Ovary (tissue), 9 donors: ENCODE measurements around the gene SSR4. TPM values are rescaled to one million over a fixed set of nuclear protein-coding genes. Genes with fewer than 3 reads are reported as not detected.
A peak's percentile ranks its signal among the peaks of the same experiment; 100 is the strongest.

Experiments
- DNase-seq, 5 donors: peaks; one replicate each; pipeline ENCODE4 v3.0.0-alpha.2; 2019 to 2020
- H3K27ac ChIP-seq, 2 donors: fragments of 200-600 bp; one replicate each; pipeline versions ENCODE4 v1.5.1 to v1.8.0; 2019 to 2022
- H3K27me3 ChIP-seq: fragments of 200-600 bp; one replicate; pipeline ENCODE4 v1.8.0; 2022
- H3K36me3 ChIP-seq: fragments of 200-600 bp; sonication (generic); one replicate; pipeline ENCODE4 v1.5.1; 2019
- H3K4me1 ChIP-seq: one replicate; pipeline ENCODE4 v1.8.1; 2013; ENCODE audit warnings: mild to moderate bottlenecking, moderate library complexity; ENCODE audit not compliant: insufficient read depth
- H3K4me3 ChIP-seq: fragments of 200-600 bp; sonication (generic); one replicate; pipeline ENCODE4 v1.5.1; 2017
- H3K9me3 ChIP-seq, 2 donors: fragments of 200-600 bp in 1 of 2; sonication (generic) in 1 of 2; one replicate each; pipeline versions ENCODE4 v1.5.1 to v1.8.1; 2013 to 2019; ENCODE audit warnings: mild to moderate bottlenecking in 1 of 2, moderate library complexity in 1 of 2
- EP300 ChIP-seq: sonication (generic); formaldehyde crosslinking; IDR thresholded peaks from one replicate; pipeline ENCODE4 v1.6.1; 2017; ENCODE audit warnings: antibody characterized with exemption
- POLR2A ChIP-seq: fragments of 450-650 bp; IDR thresholded peaks from one replicate; pipeline ENCODE4 v1.6.1; 2017; ENCODE audit warnings: antibody characterized with exemption, mild to moderate bottlenecking, moderate library complexity
- WGBS, 3 donors: extraction: QIAGEN DNeasy Blood & Tissue Kit in 1 of 3; methylation state at CpG; one replicate each; pipeline versions ENCODE4 v1.1.5 to v1.1.7; 2013 to 2017; 5-methylcytosine and 5-hydroxymethylcytosine counted together
- intact Hi-C, 4 donors: fragments of 100-400 bp; cut with DNase I; formaldehyde crosslinking; loops; one replicate each; pipeline versions ENCODE4 v1.11.0 to v1.15.1; 2022 to 2023
- polyA plus RNA-seq, 2 donors: library from polyadenylated mRNA; stranded (reverse); fragments of 200-250 nt in 1 of 2; fragments of 350-450 nt in 1 of 2; fragmentation: Illumina TruSeq in 1 of 2; extraction: RNeasy Lipid Tissue Mini Kit (QIAGEN cat#74804) in 1 of 2; gene quantifications; one replicate each; pipeline ENCODE4 v1.2.3, GENCODE V29; 2013 to 2014
- total RNA-seq, 7 donors: library from RNA; depleted of rRNA in 2 of 7; stranded (reverse); fragments of >200 nt in 2 of 7; fragmentation: NEBNext Ultra II Directional in 3 of 7; extraction: Animal tissue kit (Norgen Biotek cat#: 25700) in 3 of 7; gene quantifications; one replicate each; pipeline versions ENCODE4 v1.1.0 to v1.2.4, GENCODE V29; 2016 to 2023
- TF ChIP-seq, protein P1 (sequence below), 3 donors: fragments of 450-650 bp in 2 of 3; fragments of 200-600 bp in 1 of 3; IDR thresholded peaks; one replicate each; pipeline versions ENCODE4 v1.5.1 to v1.8.0; 2016 to 2022; ENCODE audit warnings: antibody characterized with exemption in 3 of 3, mild to moderate bottlenecking in 1 of 3
- donor health status: DM: no; HTN: no; CAD: no; lungs with moderate emphysema.
- donor health status: DM: no; HTN: no; CAD: no.
- donor health status: Bipolar disorder and iron deficiency.
- donor health status: DM: yes; HTN: yes; CAD: no.
- donor health status: DM: no; HTN: no; CAD: no.
- donor health status: DM: yes; HTN: yes; CAD: no.

SSR4 gene
- total and polyA plus RNA-seq, 9 donors, result 120 to 261 (median 155) TPM

GRCh38 chrX:153779891-153780677, 14.4 kb upstream of the SSR4 start:
- 73 to 79% (median 77%) methylated on average over 18 of the region's 18 CpGs for WGBS, 3 donors
- Histone ChIP-seq H3K4me1 (no peaks in the 10 kb centered on the region), H3K36me3 (no peaks in the 10 kb centered on the region), H3K9me3 (no peaks in the 10 kb centered on the region), H3K27me3 (no peaks in the 10 kb centered on the region), H3K4me3 (no peak overlapping the region), H3K27ac (no peak overlapping the region)
- TF ChIP-seq POLR2A (no peak), EP300 (no peak)
- TF ChIP-seq, protein P1, sequence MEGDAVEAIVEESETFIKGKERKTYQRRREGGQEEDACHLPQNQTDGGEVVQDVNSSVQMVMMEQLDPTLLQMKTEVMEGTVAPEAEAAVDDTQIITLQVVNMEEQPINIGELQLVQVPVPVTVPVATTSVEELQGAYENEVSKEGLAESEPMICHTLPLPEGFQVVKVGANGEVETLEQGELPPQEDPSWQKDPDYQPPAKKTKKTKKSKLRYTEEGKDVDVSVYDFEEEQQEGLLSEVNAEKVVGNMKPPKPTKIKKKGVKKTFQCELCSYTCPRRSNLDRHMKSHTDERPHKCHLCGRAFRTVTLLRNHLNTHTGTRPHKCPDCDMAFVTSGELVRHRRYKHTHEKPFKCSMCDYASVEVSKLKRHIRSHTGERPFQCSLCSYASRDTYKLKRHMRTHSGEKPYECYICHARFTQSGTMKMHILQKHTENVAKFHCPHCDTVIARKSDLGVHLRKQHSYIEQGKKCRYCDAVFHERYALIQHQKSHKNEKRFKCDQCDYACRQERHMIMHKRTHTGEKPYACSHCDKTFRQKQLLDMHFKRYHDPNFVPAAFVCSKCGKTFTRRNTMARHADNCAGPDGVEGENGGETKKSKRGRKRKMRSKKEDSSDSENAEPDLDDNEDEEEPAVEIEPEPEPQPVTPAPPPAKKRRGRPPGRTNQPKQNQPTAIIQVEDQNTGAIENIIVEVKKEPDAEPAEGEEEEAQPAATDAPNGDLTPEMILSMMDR (IDR thresholded peaks at IDR 0.05), result no peak
- intact Hi-C loops, result no loop called here
- no peak for DNase-seq

DNA sequence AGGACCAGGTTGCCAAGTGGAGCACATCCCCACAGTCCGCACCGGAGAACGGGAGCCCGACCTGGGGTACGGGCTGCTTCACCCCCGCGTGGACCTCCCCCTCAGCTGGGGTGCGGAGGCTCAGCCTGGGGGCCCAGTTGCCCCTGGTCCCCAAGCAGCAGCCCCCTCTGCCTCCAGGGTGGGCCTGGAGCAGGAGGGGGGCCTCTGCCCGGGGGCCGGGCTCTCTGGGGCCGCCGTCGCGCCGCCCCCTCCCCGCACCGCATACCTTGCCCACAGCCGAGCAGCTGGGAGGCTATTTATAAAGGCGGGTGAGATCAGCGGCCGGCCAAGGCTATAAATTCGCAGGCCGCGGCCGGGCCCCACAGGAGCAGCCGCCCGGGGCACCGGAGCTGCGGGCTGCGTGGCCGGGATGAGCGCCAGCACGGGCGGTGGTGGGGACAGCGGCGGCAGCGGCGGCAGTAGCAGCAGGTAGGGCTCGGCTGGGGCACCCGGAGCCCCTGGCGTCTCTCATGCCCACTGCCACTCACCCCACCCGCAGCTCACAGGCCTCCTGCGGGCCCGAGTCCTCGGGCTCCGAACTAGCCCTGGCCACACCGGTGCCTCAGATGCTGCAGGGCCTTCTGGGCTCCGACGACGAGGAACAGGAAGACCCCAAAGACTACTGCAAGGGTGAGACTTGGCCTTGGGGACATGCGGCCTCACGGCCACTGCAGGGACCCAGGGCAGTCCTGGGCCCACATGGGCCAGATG, 13.6 kb upstream of the SSR4 start, which contains the start of gene SRPK3:
Gene SRPK3 (plus strand): TSS at position 364 of the 750 bp plus-strand sequence. CDS start 46 bp downstream, at position 410.
- Histone ChIP-seq H3K27ac (peak within 1 kb of the TSS; percentile 19 to 20), H3K27me3 (no peaks in the 10 kb centered on the region), H3K36me3 (no peaks in the 10 kb centered on the region), H3K4me3 (peak within 1 kb of the TSS; percentile 21), H3K4me1 (no peaks in the 10 kb centered on the region), H3K9me3 (no peaks in the 10 kb centered on the region)
- intact Hi-C loops, result no loop called here
- TF ChIP-seq, protein P1 (IDR thresholded peaks at IDR 0.05), result no peak
- no peak for TF ChIP-seq POLR2A
- TF ChIP-seq EP300, result no peak
- 53 to 57% (median 55%) methylated on average over 27 to 52 of the region's 52 CpGs for WGBS, 3 donors
- peak in 2 of 5 donors; percentile 49 to 68 for DNase-seq

- Histone ChIP-seq H3K36me3 (no peaks in the 10 kb centered on the region), H3K27ac (peak overlapping the region; percentile 19 to 20), H3K4me3 (no peak overlapping the region), H3K27me3 (no peaks in the 10 kb centered on the region), H3K9me3 (no peaks in the 10 kb centered on the region), H3K4me1 (no peaks in the 10 kb centered on the region)
- intact Hi-C loops, result no loop called here
- TF ChIP-seq, protein P1 (IDR thresholded peaks at IDR 0.05), result no peak
- TF ChIP-seq POLR2A (no peak), EP300 (no peak)
- no peak for DNase-seq
- 73 to 82% (median 79%) methylated on average over 23 to 24 of the region's 24 CpGs for WGBS, 3 donors
Observed at GRCh38 chrX:153781428-153782047, 12.9 kb upstream of the SSR4 start.

DNA sequence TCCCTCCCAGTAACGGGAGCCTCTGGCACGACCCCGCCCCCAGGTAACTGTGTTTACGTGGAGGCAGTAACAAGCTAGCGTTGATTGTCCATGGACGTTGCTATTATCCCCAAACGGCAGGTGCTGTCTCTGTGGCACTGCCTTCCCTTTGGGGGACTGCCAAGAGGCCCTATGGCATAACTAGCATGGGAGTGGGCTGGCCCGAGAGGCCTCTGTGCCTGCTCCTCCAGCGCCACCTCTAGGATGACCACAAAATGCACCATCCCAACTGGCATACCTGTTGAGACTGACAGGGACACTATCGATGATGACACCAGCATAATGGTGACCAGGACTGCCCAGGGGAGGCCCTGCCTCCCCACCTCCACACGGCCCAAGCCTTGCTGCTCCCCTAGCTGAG, 12.2 kb upstream of the SSR4 start:
- TF ChIP-seq, protein P1 (IDR thresholded peaks at IDR 0.05), result no peak
- TF ChIP-seq EP300, result no peak
- no peak for TF ChIP-seq POLR2A
- DNase-seq, result no peak
- H3K27me3 ChIP-seq, result no peaks in the 10 kb centered on the region
- no peak overlapping the region for H3K27ac ChIP-seq
- intact Hi-C loops, result no loop called here
- no peak overlapping the region for H3K4me3 ChIP-seq
- WGBS, 3 donors, result 60 to 77% (median 68%) methylated on average over 7 to 11 of the region's 11 CpGs
- no peaks in the 10 kb centered on the region for H3K36me3 ChIP-seq
- H3K9me3 ChIP-seq, result no peaks in the 10 kb centered on the region
- no peaks in the 10 kb centered on the region for H3K4me1 ChIP-seq
